GM12874 (cell line): Measurements from ENCODE around the gene TPGS1.

ENCODE experiments used
- CTCF ChIP-seq: IDR thresholded peaks from 2 replicates; pipeline ENCODE4 v1.5.1; 2011; ENCODE audit warnings: low read depth, mild to moderate bottlenecking, control low read depth, low read length, moderate library complexity; ENCODE audit not compliant: insufficient read depth

The TPGS1 gene

GRCh38 chr19:538641-539428, 31.5 kb downstream of the TPGS1 start:
- no peak for TF ChIP-seq CTCF

GRCh38 chr19:539429-540030, 32.2 kb downstream of the TPGS1 start:
- no peak for TF ChIP-seq CTCF

- no peak for TF ChIP-seq CTCF
Measured at GRCh38 chr19:540867-541637, 33.8 kb downstream of the TPGS1 start.

GRCh38 chr19:541699-542098, 34.4 kb downstream of the TPGS1 start:
- no peak for TF ChIP-seq CTCF

- no peak for TF ChIP-seq CTCF
Measured at GRCh38 chr19:542173-542866, 35.0 kb downstream of the TPGS1 start.

GRCh38 chr19:543910-544608, 36.8 kb downstream of the TPGS1 start, which contains the start of gene GZMM:
Gene GZMM, plus strand, starts transcription at chr19:544053. Its CDS starts 19 bp downstream, at chr19:544072.
- TF ChIP-seq CTCF: no peak
